ENCODE results near the gene PHLDA3. TPM values are rescaled to one million over a fixed set of nuclear protein-coding genes. Genes with fewer than 3 reads are reported as not detected.

Gene PHLDA3
- total and polyA plus RNA-seq, 11 donors: 15.2 to 48.1 (median 28.5) TPM

DNA sequence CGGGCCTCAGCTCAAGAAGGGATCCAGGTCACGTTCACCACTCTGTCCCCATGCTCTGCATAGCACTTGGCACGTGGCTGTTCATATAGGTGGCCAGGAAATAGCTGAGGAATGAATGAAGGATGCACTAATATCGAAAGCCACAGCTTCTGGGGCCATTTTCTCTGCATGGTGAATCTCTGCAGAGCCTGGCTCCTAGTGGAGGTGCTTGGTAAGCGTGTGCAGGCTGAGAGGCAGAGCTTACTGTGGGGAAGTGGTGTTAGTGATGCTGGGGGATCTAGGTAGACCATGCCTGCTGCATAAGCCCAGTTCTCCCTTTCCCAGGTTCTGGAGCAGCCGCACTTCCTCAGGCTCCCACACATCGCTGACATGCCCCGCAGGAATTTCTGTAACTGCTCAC lies 29.6 kb upstream of the PHLDA3 start:
- 90 to 94% (median 90%) methylated on average over 8 of the region's 8 CpGs for WGBS, 4 donors
- Histone ChIP-seq H3K4me1 (peaks cover 20 to 92% (median 69%) of the 10 kb centered on the region in 12 donors), H3K27me3 (no peaks in the 10 kb centered on the region), H3K4me3 (no peak overlapping the region), H3K27ac (peak overlapping the region in 2 of 12 donors; percentile 75 to 98), H3K36me3 (peaks cover 0 to 26% (median 12%) of the 10 kb centered on the region in 9 donors), H3K9me3 (no peaks in the 10 kb centered on the region)
- TF ChIP-seq POLR2A (IDR thresholded peaks at IDR 0.05): no peak
- TF ChIP-seq, protein P1, sequence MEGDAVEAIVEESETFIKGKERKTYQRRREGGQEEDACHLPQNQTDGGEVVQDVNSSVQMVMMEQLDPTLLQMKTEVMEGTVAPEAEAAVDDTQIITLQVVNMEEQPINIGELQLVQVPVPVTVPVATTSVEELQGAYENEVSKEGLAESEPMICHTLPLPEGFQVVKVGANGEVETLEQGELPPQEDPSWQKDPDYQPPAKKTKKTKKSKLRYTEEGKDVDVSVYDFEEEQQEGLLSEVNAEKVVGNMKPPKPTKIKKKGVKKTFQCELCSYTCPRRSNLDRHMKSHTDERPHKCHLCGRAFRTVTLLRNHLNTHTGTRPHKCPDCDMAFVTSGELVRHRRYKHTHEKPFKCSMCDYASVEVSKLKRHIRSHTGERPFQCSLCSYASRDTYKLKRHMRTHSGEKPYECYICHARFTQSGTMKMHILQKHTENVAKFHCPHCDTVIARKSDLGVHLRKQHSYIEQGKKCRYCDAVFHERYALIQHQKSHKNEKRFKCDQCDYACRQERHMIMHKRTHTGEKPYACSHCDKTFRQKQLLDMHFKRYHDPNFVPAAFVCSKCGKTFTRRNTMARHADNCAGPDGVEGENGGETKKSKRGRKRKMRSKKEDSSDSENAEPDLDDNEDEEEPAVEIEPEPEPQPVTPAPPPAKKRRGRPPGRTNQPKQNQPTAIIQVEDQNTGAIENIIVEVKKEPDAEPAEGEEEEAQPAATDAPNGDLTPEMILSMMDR (IDR thresholded peaks at IDR 0.05): no peak
- no peak for DNase-seq
- intact Hi-C loops (cut with DNase I): no loop called here
- ATAC-seq: no peak

DNA sequence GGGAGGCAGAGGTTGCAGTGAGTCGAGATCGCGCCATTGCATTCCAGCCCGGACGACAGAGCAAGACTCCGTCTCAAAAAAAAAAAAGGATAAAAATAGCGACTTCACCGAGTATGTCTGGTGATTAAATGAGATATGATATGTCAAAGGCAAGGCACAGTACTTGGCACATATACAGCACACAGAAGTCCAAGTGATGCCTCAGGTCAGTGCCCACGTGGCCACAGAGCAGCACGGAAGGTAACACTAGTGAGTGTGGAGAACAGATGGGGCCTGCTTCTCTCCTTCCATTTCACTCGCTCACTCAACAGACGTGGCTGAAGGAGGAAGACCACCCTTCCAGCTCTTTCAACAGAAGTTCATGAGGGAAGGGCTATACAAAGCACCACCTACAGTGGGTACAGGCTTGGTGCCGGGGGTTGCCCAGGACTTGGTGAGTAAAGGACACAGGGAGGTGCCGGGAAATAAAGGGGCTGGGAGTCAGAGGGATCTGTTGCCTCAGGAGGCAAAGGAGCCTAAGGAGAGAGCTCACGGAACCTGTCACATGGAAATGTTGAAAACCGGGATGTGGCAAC lies 29.0 kb upstream of the PHLDA3 start:
- H3K36me3 ChIP-seq: peaks cover 0 to 29% (median 12%) of the 10 kb centered on the region in 9 donors
- intact Hi-C loops (cut with DNase I): no loop called here
- no peak for TF ChIP-seq POLR2A (IDR thresholded peaks at IDR 0.05)
- H3K4me1 ChIP-seq: peaks cover 20 to 93% (median 66%) of the 10 kb centered on the region in 12 donors
- no peak for DNase-seq
- no peak for ATAC-seq
- peak overlapping the region in 1 of 12 donors; percentile 98 for H3K27ac ChIP-seq
- no peaks in the 10 kb centered on the region for H3K27me3 ChIP-seq
- 79 to 84% (median 83%) methylated on average over 16 of the region's 16 CpGs for WGBS, 4 donors
- H3K9me3 ChIP-seq: no peaks in the 10 kb centered on the region
- no peak overlapping the region for H3K4me3 ChIP-seq

GRCh38 chr1:201496296-201496690 lies 27.3 kb upstream of the PHLDA3 start:
- no peak for DNase-seq
- Histone ChIP-seq H3K4me1 (peaks cover 23 to 93% (median 68%) of the 10 kb centered on the region in 12 donors), H3K36me3 (peaks cover 0 to 42% (median 12%) of the 10 kb centered on the region in 9 donors), H3K27ac (peak overlapping the region; percentile 34 to 98 (median 77)), H3K27me3 (no peaks in the 10 kb centered on the region), H3K4me3 (no peak overlapping the region), H3K9me3 (no peaks in the 10 kb centered on the region)
- WGBS, 4 donors: 43 to 62% (median 56%) methylated on average over 8 of the region's 8 CpGs
- intact Hi-C loops (cut with DNase I): no loop called here
- TF ChIP-seq POLR2A (IDR thresholded peaks at IDR 0.05): no peak
- TF ChIP-seq, protein P1 (IDR thresholded peaks at IDR 0.05): no peak
- ATAC-seq: no peak

DNA sequence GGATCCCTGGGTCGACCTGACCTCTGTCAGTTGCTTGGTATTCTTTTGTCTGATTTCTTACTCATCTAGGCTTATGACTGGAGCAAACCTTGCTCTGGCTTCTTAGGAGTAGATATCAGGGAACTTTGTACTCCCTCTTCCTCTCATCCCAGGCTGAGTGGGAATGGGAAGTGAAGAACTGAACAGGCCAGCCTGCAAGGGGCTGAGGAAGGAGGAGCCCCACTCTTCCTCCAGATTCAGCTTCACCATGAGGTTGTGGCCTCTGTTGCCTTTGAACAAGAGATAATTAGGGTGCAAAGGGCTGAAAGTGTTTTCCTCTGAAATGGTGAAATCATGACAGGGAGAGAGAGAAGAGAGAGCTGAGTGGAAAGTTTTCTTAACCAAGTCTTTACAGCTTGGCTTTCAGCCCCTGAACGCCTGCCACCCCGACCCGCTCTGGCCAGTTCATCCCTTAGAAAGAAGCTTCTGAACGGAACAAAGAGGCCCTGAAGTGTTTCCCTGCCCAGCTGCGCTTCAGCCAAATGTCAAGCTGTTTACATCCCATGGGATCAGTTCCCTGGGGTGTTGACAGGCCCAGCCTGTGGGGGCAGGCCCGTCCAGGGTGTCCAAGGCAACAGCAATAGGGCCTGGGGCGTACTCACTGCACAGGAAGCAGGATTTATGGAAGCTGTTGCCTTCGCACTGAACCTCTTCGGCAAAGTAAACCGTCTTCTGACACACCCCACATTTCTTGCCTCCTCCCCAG lies 26.7 kb upstream of the PHLDA3 start:
- Histone ChIP-seq H3K9me3 (no peaks in the 10 kb centered on the region), H3K4me3 (no peak overlapping the region), H3K4me1 (peaks cover 23 to 93% (median 68%) of the 10 kb centered on the region in 12 donors), H3K27me3 (no peaks in the 10 kb centered on the region), H3K36me3 (peaks cover 0 to 44% (median 12%) of the 10 kb centered on the region in 9 donors), H3K27ac (peak overlapping the region; percentile 34 to 98 (median 77))
- intact Hi-C loops (cut with DNase I): loop anchor here in 1 of 10 donors (1.0 kb wide), 1 partner anchor 26 kb away; the partner anchor contains the start of gene PHLDA3
- WGBS, 4 donors: 18 to 32% (median 28%) methylated on average over 9 to 11 of the region's 11 CpGs
- ATAC-seq: peak; percentile 80 to 85 (median 84)
- TF ChIP-seq, protein P1 (IDR thresholded peaks at IDR 0.05): no peak
- TF ChIP-seq POLR2A (IDR thresholded peaks at IDR 0.05): no peak
- DNase-seq: peak; percentile 75 to 87 (median 85)
